HL-60 (cell line): ENCODE data around the gene NRAS.

Source experiments
- DNase-seq, 2 experiments: peaks; one replicate each; pipeline ENCODE4 v3.0.0-alpha.2; 2010 to 2020; ENCODE audit warnings: low read depth in 1 of 2, low spot score in 1 of 2
- H3K27ac ChIP-seq: fragments of 250-450 bp; sonication (Bioruptor Pico); replicated peaks from 2 replicates; pipeline ENCODE4 v1.5.1; 2020; ENCODE audit warnings: mild to moderate bottlenecking, moderate library complexity
- H3K27me3 ChIP-seq: fragments of 250-450 bp; sonication (Bioruptor Pico); 2 replicates; pipeline ENCODE4 v1.5.1; 2021; ENCODE audit warnings: mild to moderate bottlenecking, moderate library complexity; ENCODE audit not compliant: insufficient read depth, poor library complexity, severe bottlenecking
- H3K4me3 ChIP-seq: replicated peaks from 2 replicates; pipeline ENCODE4 v1.5.1; 2011; ENCODE audit warnings: mild to moderate bottlenecking, control low read depth, low read length; ENCODE audit not compliant: insufficient read depth
- GABPA ChIP-seq: IDR thresholded peaks from 2 replicates; pipeline ENCODE4 v1.6.1; 2012; ENCODE audit warnings: low read depth
- POLR2AphosphoS5 ChIP-seq: IDR thresholded peaks from 2 replicates; pipeline ENCODE4 v1.6.1; 2012; ENCODE audit warnings: low read depth
- REST ChIP-seq: IDR thresholded peaks from 2 replicates; pipeline ENCODE4 v1.6.1; 2012; ENCODE audit warnings: low read depth; ENCODE audit not compliant: insufficient replicate concordance
- SPI1 ChIP-seq: IDR thresholded peaks from 2 replicates; pipeline ENCODE4 v1.6.1; 2012; ENCODE audit warnings: low read depth, mild to moderate bottlenecking, borderline replicate concordance
- TF ChIP-seq, protein P1 (sequence below): IDR thresholded peaks from one replicate; pipeline ENCODE4 v1.5.1; 2011; ENCODE audit warnings: low read length, control low read depth, inconsistent platforms; ENCODE audit not compliant: insufficient read depth

NRAS gene

GRCh38 chr1:114700036-114700600 lies 16.5 kb downstream of the NRAS start:
- Histone ChIP-seq H3K4me3 (no peak overlapping the region), H3K27ac (no peak overlapping the region), H3K27me3 (no peaks in the 10 kb centered on the region)
- DNase-seq, result no peak
- TF ChIP-seq GABPA (no peak), SPI1 (no peak), REST (no peak), POLR2AphosphoS5 (no peak)
- TF ChIP-seq, protein P1, sequence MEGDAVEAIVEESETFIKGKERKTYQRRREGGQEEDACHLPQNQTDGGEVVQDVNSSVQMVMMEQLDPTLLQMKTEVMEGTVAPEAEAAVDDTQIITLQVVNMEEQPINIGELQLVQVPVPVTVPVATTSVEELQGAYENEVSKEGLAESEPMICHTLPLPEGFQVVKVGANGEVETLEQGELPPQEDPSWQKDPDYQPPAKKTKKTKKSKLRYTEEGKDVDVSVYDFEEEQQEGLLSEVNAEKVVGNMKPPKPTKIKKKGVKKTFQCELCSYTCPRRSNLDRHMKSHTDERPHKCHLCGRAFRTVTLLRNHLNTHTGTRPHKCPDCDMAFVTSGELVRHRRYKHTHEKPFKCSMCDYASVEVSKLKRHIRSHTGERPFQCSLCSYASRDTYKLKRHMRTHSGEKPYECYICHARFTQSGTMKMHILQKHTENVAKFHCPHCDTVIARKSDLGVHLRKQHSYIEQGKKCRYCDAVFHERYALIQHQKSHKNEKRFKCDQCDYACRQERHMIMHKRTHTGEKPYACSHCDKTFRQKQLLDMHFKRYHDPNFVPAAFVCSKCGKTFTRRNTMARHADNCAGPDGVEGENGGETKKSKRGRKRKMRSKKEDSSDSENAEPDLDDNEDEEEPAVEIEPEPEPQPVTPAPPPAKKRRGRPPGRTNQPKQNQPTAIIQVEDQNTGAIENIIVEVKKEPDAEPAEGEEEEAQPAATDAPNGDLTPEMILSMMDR, result no peak

DNA sequence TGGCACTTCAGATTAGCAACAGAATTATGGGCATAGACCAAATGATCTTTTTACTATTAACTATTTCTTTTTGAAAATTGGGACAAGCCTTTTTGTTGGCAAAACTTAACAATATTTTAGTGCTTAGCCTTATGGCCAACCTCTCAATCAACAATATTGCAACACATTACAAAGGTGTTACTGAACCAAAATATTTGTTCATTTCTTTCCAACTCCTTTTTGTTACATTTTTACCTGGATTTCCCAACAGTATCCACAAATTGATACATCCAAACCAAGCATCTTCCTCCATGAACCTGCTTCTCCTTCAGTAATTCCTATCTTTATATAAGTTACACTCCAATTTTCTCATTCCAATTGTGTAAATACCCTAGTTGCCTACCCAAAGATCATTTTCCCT lies 19.8 kb downstream of the NRAS start:
- DNase-seq, result no peak
- no peak for TF ChIP-seq GABPA
- TF ChIP-seq, protein P1, result no peak
- no peak for TF ChIP-seq SPI1
- no peak for TF ChIP-seq POLR2AphosphoS5
- TF ChIP-seq REST, result no peak
- Histone ChIP-seq H3K27ac (no peak overlapping the region), H3K27me3 (no peaks in the 10 kb centered on the region), H3K4me3 (no peak overlapping the region)

- no peak within 1 kb of the TSS for H3K4me3 ChIP-seq
These were observed 21.0 kb downstream of the NRAS start, which contains the start of gene AMPD1 for GRCh38 chr1:114695430-114696058. Gene AMPD1 (minus strand): TSS chr1:114695546. CDS start chr1:114695471, 75 bp downstream.

More at GRCh38 chr1:114695430-114696058, 21.0 kb downstream of the NRAS start, which contains the start of gene AMPD1:
- DNase-seq, result no peak
- Histone ChIP-seq H3K27me3 (no peaks in the 10 kb centered on the region), H3K27ac (no peak within 1 kb of the TSS)
- TF ChIP-seq GABPA, result no peak
- no peak for TF ChIP-seq REST
- TF ChIP-seq, protein P1, result no peak
- TF ChIP-seq SPI1, result no peak
- TF ChIP-seq POLR2AphosphoS5, result no peak
